ENCODE data around the gene C12orf54.

- TF ChIP-seq EP300 (IDR thresholded peaks at IDR 0.05; ENCODE audit: borderline replicate concordance in 1 of 2, low read depth in 1 of 2, low read length in 1 of 2) (no peak), RAD21 (IDR thresholded peaks at IDR 0.05; ENCODE audit: low read length) (no peak), CTCF (IDR thresholded peaks at IDR 0.05) (no peak), USF1 (IDR thresholded peaks at IDR 0.05; ENCODE audit: borderline replicate concordance, low read depth) (no peak), ZBTB33 (IDR thresholded peaks at IDR 0.05; ENCODE audit: borderline replicate concordance, low read depth) (no peak), MAX (IDR thresholded peaks at IDR 0.05; ENCODE audit: low read depth) (no peak), RFX5 (IDR thresholded peaks at IDR 0.05; ENCODE audit: low read length) (no peak), POLR2AphosphoS5 (IDR thresholded peaks at IDR 0.05; ENCODE audit: low read depth, low read length) (no peak), YY1 (IDR thresholded peaks at IDR 0.05; ENCODE audit: low read depth) (no peak), NFIC (IDR thresholded peaks at IDR 0.05; ENCODE audit: borderline replicate concordance) (no peak)
These were observed 27.2 kb upstream of the C12orf54 start for GRCh38 chr12:48455116-48455515.
